Measurements from ENCODE around the gene CEP126. TPM values are rescaled to one million over a fixed set of nuclear protein-coding genes. Genes with fewer than 3 reads are reported as not detected.

The CEP126 gene
- total and polyA plus RNA-seq, 5 donors from 2014 or later = 0.13 to 0.64 (median 0.42) TPM

GRCh38 chr11:101881586-101881985 lies 33.2 kb upstream of the CEP126 start:
- H3K36me3 Mint-ChIP-seq = no peaks in the 10 kb centered on the region

GRCh38 chr11:101885631-101886030 lies 29.2 kb upstream of the CEP126 start:
- Mint-ChIP-seq H3K36me3 (no peaks in the 10 kb centered on the region), H3K27ac (no peak overlapping the region)
- ATAC-seq (ENCODE audit: low read depth in 2 of 2) = no peak

More at GRCh38 chr11:101881586-101881985, 33.2 kb upstream of the CEP126 start:
- Histone ChIP-seq H3K27ac (ENCODE audit: insufficient read depth, low read length, poor library complexity, severe bottlenecking) (no peak overlapping the region), H3K4me3 (ENCODE audit: low read depth, low read length) (no peak overlapping the region), H3K36me3 (ENCODE audit: control insufficient read depth, insufficient read depth, low read length) (no peaks in the 10 kb centered on the region), H3K9me3 (ENCODE audit: control insufficient read depth in 2 of 2, low read length in 2 of 2) (no peaks in the 10 kb centered on the region), H3K4me1 (ENCODE audit: control insufficient read depth, insufficient read depth, low read length, poor library complexity, severe bottlenecking) (no peaks in the 10 kb centered on the region), H3K27me3 (ENCODE audit: control insufficient read depth, insufficient read depth, low read length) (peaks cover 4% of the 10 kb centered on the region)
- no peaks in the 10 kb centered on the region for H3K4me1 Mint-ChIP-seq
- H3K27me3 Mint-ChIP-seq = no peaks in the 10 kb centered on the region
- H3K27ac Mint-ChIP-seq = peak overlapping the region in 1 of 3 donors; percentile 12
- ATAC-seq (ENCODE audit: low read depth in 2 of 2) = no peak
- H3K9me3 Mint-ChIP-seq = peaks cover 0 to 3% (median 0%) of the 10 kb centered on the region in 7 donors
- DNase-seq = no peak
- no peak overlapping the region for H3K4me3 Mint-ChIP-seq

GRCh38 chr11:101889767-101890166 lies 25.0 kb upstream of the CEP126 start:
- H3K27ac Mint-ChIP-seq = no peak overlapping the region

More at GRCh38 chr11:101885631-101886030, 29.2 kb upstream of the CEP126 start:
- DNase-seq = no peak
- no peaks in the 10 kb centered on the region for H3K36me3 ChIP-seq (ENCODE audit: control insufficient read depth, insufficient read depth, low read length)
- peaks cover 4% of the 10 kb centered on the region for H3K27me3 ChIP-seq (ENCODE audit: control insufficient read depth, insufficient read depth, low read length)
- H3K9me3 Mint-ChIP-seq = peaks cover 0 to 1% (median 0%) of the 10 kb centered on the region in 7 donors
- peaks cover 11% of the 10 kb centered on the region for H3K27me3 Mint-ChIP-seq
- H3K4me3 Mint-ChIP-seq = no peak overlapping the region
- H3K4me1 ChIP-seq (ENCODE audit: control insufficient read depth, insufficient read depth, low read length, poor library complexity, severe bottlenecking) = no peaks in the 10 kb centered on the region
- H3K4me3 ChIP-seq (ENCODE audit: low read depth, low read length) = no peak overlapping the region
- H3K4me1 Mint-ChIP-seq = peaks cover 0 to 4% (median 0%) of the 10 kb centered on the region in 4 donors
- no peak overlapping the region for H3K27ac ChIP-seq (ENCODE audit: insufficient read depth, low read length, poor library complexity, severe bottlenecking)
- H3K9me3 ChIP-seq (ENCODE audit: control insufficient read depth in 2 of 2, low read length in 2 of 2) = no peaks in the 10 kb centered on the region

GRCh38 chr11:101894505-101894904 lies 20.3 kb upstream of the CEP126 start:
- Histone ChIP-seq H3K27me3 (ENCODE audit: control insufficient read depth, insufficient read depth, low read length) (no peaks in the 10 kb centered on the region), H3K27ac (ENCODE audit: insufficient read depth, low read length, poor library complexity, severe bottlenecking) (no peak overlapping the region), H3K36me3 (ENCODE audit: control insufficient read depth, insufficient read depth, low read length) (no peaks in the 10 kb centered on the region), H3K9me3 (ENCODE audit: control insufficient read depth in 2 of 2, low read length in 2 of 2) (no peaks in the 10 kb centered on the region), H3K4me1 (ENCODE audit: control insufficient read depth, insufficient read depth, low read length, poor library complexity, severe bottlenecking) (no peaks in the 10 kb centered on the region), H3K4me3 (ENCODE audit: low read depth, low read length) (no peak overlapping the region)
- no peak for DNase-seq
- Mint-ChIP-seq H3K27ac (no peak overlapping the region), H3K9me3 (peaks cover 0 to 3% (median 0%) of the 10 kb centered on the region in 7 donors), H3K36me3 (no peaks in the 10 kb centered on the region), H3K27me3 (peaks cover 14% of the 10 kb centered on the region), H3K4me1 (peaks cover 0 to 4% (median 0%) of the 10 kb centered on the region in 4 donors), H3K4me3 (no peak overlapping the region)
- no peak for ATAC-seq (ENCODE audit: low read depth in 2 of 2)

More at GRCh38 chr11:101889767-101890166, 25.0 kb upstream of the CEP126 start:
- ATAC-seq (ENCODE audit: low read depth in 2 of 2) (no peak), DNase-seq (no peak)
- no peak overlapping the region for H3K4me3 ChIP-seq (ENCODE audit: low read depth, low read length)
- Mint-ChIP-seq H3K9me3 (peaks cover 0 to 1% (median 0%) of the 10 kb centered on the region in 7 donors), H3K4me1 (peaks cover 0 to 4% (median 0%) of the 10 kb centered on the region in 4 donors), H3K36me3 (no peaks in the 10 kb centered on the region), H3K27me3 (peaks cover 16% of the 10 kb centered on the region), H3K4me3 (no peak overlapping the region)
- H3K27me3 ChIP-seq (ENCODE audit: control insufficient read depth, insufficient read depth, low read length) = no peaks in the 10 kb centered on the region
- no peaks in the 10 kb centered on the region for H3K9me3 ChIP-seq (ENCODE audit: control insufficient read depth in 2 of 2, low read length in 2 of 2)
- no peaks in the 10 kb centered on the region for H3K4me1 ChIP-seq (ENCODE audit: control insufficient read depth, insufficient read depth, low read length, poor library complexity, severe bottlenecking)
- H3K27ac ChIP-seq (ENCODE audit: insufficient read depth, low read length, poor library complexity, severe bottlenecking) = no peak overlapping the region
- no peaks in the 10 kb centered on the region for H3K36me3 ChIP-seq (ENCODE audit: control insufficient read depth, insufficient read depth, low read length)

- ATAC-seq (ENCODE audit: low read depth in 2 of 2) = no peak
These were observed 7.0 kb upstream of the CEP126 start for GRCh38 chr11:101907815-101908214.

GRCh38 chr11:101909087-101909486 lies 5.7 kb upstream of the CEP126 start:
- Mint-ChIP-seq H3K4me3 (no peak overlapping the region), H3K4me1 (peaks cover 0 to 5% (median under 1%) of the 10 kb centered on the region in 4 donors), H3K9me3 (peaks cover 0 to 2% (median 0%) of the 10 kb centered on the region in 7 donors), H3K27me3 (peaks cover 17% of the 10 kb centered on the region), H3K27ac (no peak overlapping the region), H3K36me3 (no peaks in the 10 kb centered on the region)
- Histone ChIP-seq H3K9me3 (ENCODE audit: control insufficient read depth in 2 of 2, low read length in 2 of 2) (no peaks in the 10 kb centered on the region), H3K36me3 (ENCODE audit: control insufficient read depth, insufficient read depth, low read length) (no peaks in the 10 kb centered on the region), H3K4me1 (ENCODE audit: control insufficient read depth, insufficient read depth, low read length, poor library complexity, severe bottlenecking) (no peaks in the 10 kb centered on the region), H3K27ac (ENCODE audit: insufficient read depth, low read length, poor library complexity, severe bottlenecking) (no peak overlapping the region), H3K27me3 (ENCODE audit: control insufficient read depth, insufficient read depth, low read length) (no peaks in the 10 kb centered on the region), H3K4me3 (ENCODE audit: low read depth, low read length) (no peak overlapping the region)
- no peak for ATAC-seq (ENCODE audit: low read depth in 2 of 2)
- DNase-seq = no peak

More at GRCh38 chr11:101907815-101908214, 7.0 kb upstream of the CEP126 start:
- no peak overlapping the region for H3K27ac ChIP-seq (ENCODE audit: insufficient read depth, low read length, poor library complexity, severe bottlenecking)
- H3K27me3 ChIP-seq (ENCODE audit: control insufficient read depth, insufficient read depth, low read length) = no peaks in the 10 kb centered on the region
- no peaks in the 10 kb centered on the region for H3K4me1 ChIP-seq (ENCODE audit: control insufficient read depth, insufficient read depth, low read length, poor library complexity, severe bottlenecking)
- H3K4me3 ChIP-seq (ENCODE audit: low read depth, low read length) = no peak overlapping the region
- Mint-ChIP-seq H3K4me3 (no peak overlapping the region), H3K27ac (no peak overlapping the region), H3K9me3 (peaks cover 0 to 2% (median 0%) of the 10 kb centered on the region in 7 donors), H3K27me3 (peaks cover 24% of the 10 kb centered on the region), H3K36me3 (no peaks in the 10 kb centered on the region), H3K4me1 (no peaks in the 10 kb centered on the region)
- no peaks in the 10 kb centered on the region for H3K9me3 ChIP-seq (ENCODE audit: control insufficient read depth in 2 of 2, low read length in 2 of 2)
- H3K36me3 ChIP-seq (ENCODE audit: control insufficient read depth, insufficient read depth, low read length) = no peaks in the 10 kb centered on the region
- no peak for DNase-seq

GRCh38 chr11:101912823-101913284 lies 2.0 kb upstream of the CEP126 start:
- Mint-ChIP-seq H3K4me1 (peaks cover 19 to 31% (median 22%) of the 10 kb centered on the region in 4 donors), H3K36me3 (no peaks in the 10 kb centered on the region), H3K27ac (no peak overlapping the region), H3K27me3 (peaks cover 11% of the 10 kb centered on the region), H3K9me3 (peaks cover 0 to 1% (median 0%) of the 10 kb centered on the region in 7 donors), H3K4me3 (no peak overlapping the region)
- no peaks in the 10 kb centered on the region for H3K27me3 ChIP-seq (ENCODE audit: control insufficient read depth, insufficient read depth, low read length)
- no peaks in the 10 kb centered on the region for H3K36me3 ChIP-seq (ENCODE audit: control insufficient read depth, insufficient read depth, low read length)
- H3K9me3 ChIP-seq (ENCODE audit: control insufficient read depth in 2 of 2, low read length in 2 of 2) = no peaks in the 10 kb centered on the region
- H3K27ac ChIP-seq (ENCODE audit: insufficient read depth, low read length, poor library complexity, severe bottlenecking) = no peak overlapping the region
- ATAC-seq (ENCODE audit: low read depth in 2 of 2) = no peak
- H3K4me3 ChIP-seq (ENCODE audit: low read depth, low read length) = no peak overlapping the region
- H3K4me1 ChIP-seq (ENCODE audit: control insufficient read depth, insufficient read depth, low read length, poor library complexity, severe bottlenecking) = peaks cover 11% of the 10 kb centered on the region
- DNase-seq = no peak

- Mint-ChIP-seq H3K9me3 (peaks cover 0 to 1% (median 0%) of the 10 kb centered on the region in 7 donors), H3K27me3 (peaks cover 11% of the 10 kb centered on the region), H3K4me1 (peaks cover 19 to 31% (median 25%) of the 10 kb centered on the region in 4 donors), H3K27ac (no peak overlapping the region), H3K4me3 (peak overlapping the region; percentile 35 to 97 (median 94)), H3K36me3 (no peaks in the 10 kb centered on the region)
- Histone ChIP-seq H3K4me3 (ENCODE audit: low read depth, low read length) (no peak overlapping the region), H3K27ac (ENCODE audit: insufficient read depth, low read length, poor library complexity, severe bottlenecking) (no peak overlapping the region), H3K4me1 (ENCODE audit: control insufficient read depth, insufficient read depth, low read length, poor library complexity, severe bottlenecking) (peaks cover 11% of the 10 kb centered on the region), H3K9me3 (ENCODE audit: control insufficient read depth in 2 of 2, low read length in 2 of 2) (no peaks in the 10 kb centered on the region), H3K36me3 (ENCODE audit: control insufficient read depth, insufficient read depth, low read length) (no peaks in the 10 kb centered on the region), H3K27me3 (ENCODE audit: control insufficient read depth, insufficient read depth, low read length) (no peaks in the 10 kb centered on the region)
- ATAC-seq (ENCODE audit: low read depth in 2 of 2) (no peak), DNase-seq (no peak)
These were observed 1.2 kb upstream of the CEP126 start for GRCh38 chr11:101913656-101914055.
